Skeletal muscle cell (primary cell): ENCODE data around the gene OS9.

Experiments used
- DNase-seq: peaks from one replicate; pipeline ENCODE4 v3.0.0-alpha.2; 2010; ENCODE audit warnings: low read depth
- H3K4me3 ChIP-seq: 2 replicates; pipeline ENCODE4 v1.5.1; 2011; ENCODE audit warnings: low read depth, mild to moderate bottlenecking, control low read depth, low read length, moderate library complexity

OS9 gene

GRCh38 chr12:57744777-57745484 lies 51.0 kb downstream of the OS9 start, which contains the start of gene TSPAN31:
Gene TSPAN31, plus strand, starts transcription at chr12:57745039. Its CDS starts 116 bp downstream, at chr12:57745155.
- peak within 1 kb of the TSS; percentile 93 for H3K4me3 ChIP-seq
- DNase-seq, result peak; percentile 96

- no peak for DNase-seq
- H3K4me3 ChIP-seq, result peak overlapping the region; percentile 93
Measured at GRCh38 chr12:57745485-57745881, 51.6 kb downstream of the OS9 start.

GRCh38 chr12:57746025-57746424 lies 52.1 kb downstream of the OS9 start:
- DNase-seq, result no peak
- peak overlapping the region; percentile 93 for H3K4me3 ChIP-seq

- no peak for DNase-seq
- no peak overlapping the region for H3K4me3 ChIP-seq
Measured at GRCh38 chr12:57749061-57749460, 55.1 kb downstream of the OS9 start.

GRCh38 chr12:57750561-57751431 lies 56.9 kb downstream of the OS9 start:
- peak overlapping the region; percentile 91 for H3K4me3 ChIP-seq
- no peak for DNase-seq

GRCh38 chr12:57751432-57751787 lies 57.5 kb downstream of the OS9 start:
- peak overlapping the region; percentile 91 for H3K4me3 ChIP-seq

GRCh38 chr12:57751788-57752667 lies 58.1 kb downstream of the OS9 start, which contains the start of gene CDK4:
Gene CDK4, minus strand, starts transcription at chr12:57752310. Its CDS starts 593 bp downstream, at chr12:57751717.
- peak; percentile 100 for DNase-seq
- H3K4me3 ChIP-seq, result peak within 1 kb of the TSS; percentile 91

More at GRCh38 chr12:57751432-57751787, 57.5 kb downstream of the OS9 start:
- no peak for DNase-seq

GRCh38 chr12:57752668-57753000 lies 58.7 kb downstream of the OS9 start:
- DNase-seq, result no peak
- peak overlapping the region; percentile 36 for H3K4me3 ChIP-seq

GRCh38 chr12:57753756-57754337 lies 59.9 kb downstream of the OS9 start:
- H3K4me3 ChIP-seq, result no peak overlapping the region

GRCh38 chr12:57754411-57755193 lies 60.7 kb downstream of the OS9 start, which contains the start of gene MARCHF9:
Gene MARCHF9, plus strand, starts transcription at chr12:57755103. Its CDS starts 426 bp downstream, at chr12:57755529.
- no peak for DNase-seq
- H3K4me3 ChIP-seq, result peak within 1 kb of the TSS; percentile 60

More at GRCh38 chr12:57753756-57754337, 59.9 kb downstream of the OS9 start:
- DNase-seq, result no peak

- no peak for DNase-seq
- peak overlapping the region; percentile 60 for H3K4me3 ChIP-seq
Measured at GRCh38 chr12:57755194-57755453, 61.2 kb downstream of the OS9 start.

- DNase-seq, result no peak
- H3K4me3 ChIP-seq, result peak overlapping the region; percentile 60
Measured at GRCh38 chr12:57755454-57756372, 61.8 kb downstream of the OS9 start.

- DNase-seq, result no peak
- H3K4me3 ChIP-seq, result no peak overlapping the region
Measured at GRCh38 chr12:57756406-57757341, 62.7 kb downstream of the OS9 start.

- no peak overlapping the region for H3K4me3 ChIP-seq
- DNase-seq, result no peak
Measured at GRCh38 chr12:57757771-57758170, 63.8 kb downstream of the OS9 start.

- DNase-seq, result no peak
- H3K4me3 ChIP-seq, result no peak overlapping the region
Measured at GRCh38 chr12:57758552-57759359, 64.8 kb downstream of the OS9 start.
